Measurements from ENCODE around the gene MPPED2.

Gene MPPED2

GRCh38 chr11:30549565-30549964 lies 36.6 kb downstream of the MPPED2 start:
- Mint-ChIP-seq H3K27me3 (ENCODE audit: low read depth, poor library complexity) (peaks cover 14% of the 10 kb centered on the region), H3K36me3 (ENCODE audit: low read depth) (no peaks in the 10 kb centered on the region), H3K4me3 (no peak overlapping the region), H3K4me1 (peaks cover 46% of the 10 kb centered on the region), H3K27ac (no peak overlapping the region), H3K9me3 (no peaks in the 10 kb centered on the region)
- no peak for DNase-seq
- TF ChIP-seq CTCF (IDR thresholded peaks at IDR 0.05), result no peak

GRCh38 chr11:30546334-30546733 lies 39.8 kb downstream of the MPPED2 start:
- peaks cover 39% of the 10 kb centered on the region for H3K4me1 Mint-ChIP-seq
- no peak overlapping the region for H3K4me3 Mint-ChIP-seq
- no peak for TF ChIP-seq CTCF (IDR thresholded peaks at IDR 0.05)
- DNase-seq, result no peak
- H3K27me3 Mint-ChIP-seq (ENCODE audit: low read depth, poor library complexity), result peaks cover 24% of the 10 kb centered on the region
- H3K9me3 Mint-ChIP-seq, result no peaks in the 10 kb centered on the region
- H3K27ac Mint-ChIP-seq, result no peak overlapping the region
- no peaks in the 10 kb centered on the region for H3K36me3 Mint-ChIP-seq (ENCODE audit: low read depth)

GRCh38 chr11:30545507-30545906 lies 40.6 kb downstream of the MPPED2 start:
- Mint-ChIP-seq H3K36me3 (ENCODE audit: low read depth) (no peaks in the 10 kb centered on the region), H3K4me3 (no peak overlapping the region), H3K4me1 (peaks cover 41% of the 10 kb centered on the region), H3K27ac (no peak overlapping the region), H3K27me3 (ENCODE audit: low read depth, poor library complexity) (peaks cover 24% of the 10 kb centered on the region), H3K9me3 (no peaks in the 10 kb centered on the region)
- no peak for TF ChIP-seq CTCF (IDR thresholded peaks at IDR 0.05)
- DNase-seq, result no peak

GRCh38 chr11:30543066-30543465 lies 43.1 kb downstream of the MPPED2 start:
- Mint-ChIP-seq H3K27me3 (ENCODE audit: low read depth, poor library complexity) (peaks cover 31% of the 10 kb centered on the region), H3K9me3 (no peaks in the 10 kb centered on the region), H3K4me3 (no peak overlapping the region), H3K36me3 (ENCODE audit: low read depth) (no peaks in the 10 kb centered on the region), H3K4me1 (peaks cover 52% of the 10 kb centered on the region), H3K27ac (no peak overlapping the region)
- DNase-seq, result no peak
- TF ChIP-seq CTCF (IDR thresholded peaks at IDR 0.05), result no peak

- H3K36me3 Mint-ChIP-seq (ENCODE audit: low read depth), result no peaks in the 10 kb centered on the region
- no peaks in the 10 kb centered on the region for H3K9me3 Mint-ChIP-seq
Measured at GRCh38 chr11:30540781-30541180, 45.4 kb downstream of the MPPED2 start.

More at GRCh38 chr11:30540781-30541180, 45.4 kb downstream of the MPPED2 start:
- H3K27ac Mint-ChIP-seq, result no peak overlapping the region
- peaks cover 72% of the 10 kb centered on the region for H3K4me1 Mint-ChIP-seq
- no peak for TF ChIP-seq CTCF (IDR thresholded peaks at IDR 0.05)
- no peak overlapping the region for H3K4me3 Mint-ChIP-seq
- DNase-seq, result no peak
- peaks cover 33% of the 10 kb centered on the region for H3K27me3 Mint-ChIP-seq (ENCODE audit: low read depth, poor library complexity)
